ENCODE results near the gene SCARF2. TPM values are rescaled to one million over a fixed set of nuclear protein-coding genes. Genes with fewer than 3 reads are reported as not detected.
A peak's percentile ranks its signal among the peaks of the same experiment; 100 is the strongest.

Gene SCARF2
- total and polyA plus RNA-seq, 2 experiments from 2014 or later: 1.8 to 16.6 TPM

DNA sequence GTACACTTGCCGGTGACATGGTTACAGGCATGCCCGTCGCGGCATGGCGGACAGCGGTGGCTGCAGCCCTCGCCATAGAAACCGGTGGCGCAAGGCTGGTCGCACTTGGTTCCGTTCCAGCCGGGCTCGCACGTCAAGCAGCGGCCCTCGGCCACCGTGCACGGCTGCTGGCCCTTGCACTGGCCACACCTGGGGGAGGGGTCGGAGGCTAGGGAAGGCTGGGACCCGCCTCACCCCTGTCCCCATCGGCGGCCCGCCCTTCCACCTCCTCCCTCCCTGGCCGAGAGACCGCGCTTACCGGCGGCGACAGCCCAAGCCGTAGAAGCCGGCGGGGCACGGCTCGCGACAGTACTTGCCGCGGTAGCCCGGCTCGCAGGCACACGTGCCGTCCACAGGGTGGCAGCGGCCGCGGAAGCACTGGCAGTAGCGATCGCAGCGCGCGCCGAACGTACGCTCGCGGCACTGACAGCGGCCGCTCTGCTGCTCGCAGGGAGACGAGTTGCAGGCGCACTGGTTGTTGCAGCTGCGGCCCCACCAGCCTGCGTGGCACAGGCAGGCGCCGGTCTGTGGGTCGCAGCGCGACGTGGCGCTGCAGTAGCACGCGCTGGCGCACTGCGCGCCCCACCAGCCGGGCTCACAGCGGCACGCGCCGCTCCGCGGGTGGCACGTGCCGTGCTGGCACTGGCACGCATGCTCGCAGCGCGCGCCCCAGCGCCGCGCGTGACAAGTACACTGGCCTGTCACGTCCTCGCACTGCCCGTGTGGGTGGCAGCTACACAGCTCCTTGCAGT is 6.7 kb downstream of the SCARF2 start:
- TF ChIP-seq, protein P1, sequence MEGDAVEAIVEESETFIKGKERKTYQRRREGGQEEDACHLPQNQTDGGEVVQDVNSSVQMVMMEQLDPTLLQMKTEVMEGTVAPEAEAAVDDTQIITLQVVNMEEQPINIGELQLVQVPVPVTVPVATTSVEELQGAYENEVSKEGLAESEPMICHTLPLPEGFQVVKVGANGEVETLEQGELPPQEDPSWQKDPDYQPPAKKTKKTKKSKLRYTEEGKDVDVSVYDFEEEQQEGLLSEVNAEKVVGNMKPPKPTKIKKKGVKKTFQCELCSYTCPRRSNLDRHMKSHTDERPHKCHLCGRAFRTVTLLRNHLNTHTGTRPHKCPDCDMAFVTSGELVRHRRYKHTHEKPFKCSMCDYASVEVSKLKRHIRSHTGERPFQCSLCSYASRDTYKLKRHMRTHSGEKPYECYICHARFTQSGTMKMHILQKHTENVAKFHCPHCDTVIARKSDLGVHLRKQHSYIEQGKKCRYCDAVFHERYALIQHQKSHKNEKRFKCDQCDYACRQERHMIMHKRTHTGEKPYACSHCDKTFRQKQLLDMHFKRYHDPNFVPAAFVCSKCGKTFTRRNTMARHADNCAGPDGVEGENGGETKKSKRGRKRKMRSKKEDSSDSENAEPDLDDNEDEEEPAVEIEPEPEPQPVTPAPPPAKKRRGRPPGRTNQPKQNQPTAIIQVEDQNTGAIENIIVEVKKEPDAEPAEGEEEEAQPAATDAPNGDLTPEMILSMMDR (conservative IDR thresholded peaks at IDR 0.05; ENCODE audit: low read depth in 2 of 2): peak; percentile 18 to 32; a peak in 3 of 4 replicates
- TF ChIP-seq, protein P2, sequence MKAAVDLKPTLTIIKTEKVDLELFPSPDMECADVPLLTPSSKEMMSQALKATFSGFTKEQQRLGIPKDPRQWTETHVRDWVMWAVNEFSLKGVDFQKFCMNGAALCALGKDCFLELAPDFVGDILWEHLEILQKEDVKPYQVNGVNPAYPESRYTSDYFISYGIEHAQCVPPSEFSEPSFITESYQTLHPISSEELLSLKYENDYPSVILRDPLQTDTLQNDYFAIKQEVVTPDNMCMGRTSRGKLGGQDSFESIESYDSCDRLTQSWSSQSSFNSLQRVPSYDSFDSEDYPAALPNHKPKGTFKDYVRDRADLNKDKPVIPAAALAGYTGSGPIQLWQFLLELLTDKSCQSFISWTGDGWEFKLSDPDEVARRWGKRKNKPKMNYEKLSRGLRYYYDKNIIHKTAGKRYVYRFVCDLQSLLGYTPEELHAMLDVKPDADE (IDR thresholded peaks at IDR 0.05): no peak
- Histone ChIP-seq H3K27me3 (ENCODE audit: insufficient read depth) (peaks cover 98% of the 10 kb centered on the region), H3F3A (replicated peaks; ENCODE audit: low read depth) (0 out of 2 replicates have a peak, but pooled peaks cover 10% of the 10 kb centered on the region), H3K79me2 (replicated peaks; ENCODE audit: insufficient read depth) (peaks cover 8% of the 10 kb centered on the region), H4K20me1 (replicated peaks; ENCODE audit: insufficient read depth) (peaks cover 14% of the 10 kb centered on the region; the same call in 1 of the 2 replicates), H3K4me1 (ENCODE audit: insufficient read depth) (peaks cover 4% of the 10 kb centered on the region; the same call in 1 of the 2 replicates), H3K9me2 (ENCODE audit: insufficient read depth) (no peaks in the 10 kb centered on the region), H3K4me2 (peak overlapping the region; percentile 74), H3K27ac (ENCODE audit: low read depth) (no peak overlapping the region), H3K36me3 (ENCODE audit: insufficient read depth) (no peaks in the 10 kb centered on the region), H2AFZ (no peak overlapping the region), H3K4me3 (peak overlapping the region; percentile 48)
- Mint-ChIP-seq H3K4me3 (peak overlapping the region; percentile 61), H3K36me3 (ENCODE audit: low read depth) (peaks cover 7% of the 10 kb centered on the region; the same call in 2 of the 3 replicates), H3K9me3 (no peaks in the 10 kb centered on the region; the same call in none of the 3 replicates), H3K27ac (no peak overlapping the region), H3K27me3 (ENCODE audit: insufficient read depth, low read depth, poor library complexity) (peaks cover 93% of the 10 kb centered on the region), H3K4me1 (peaks cover 4% of the 10 kb centered on the region)
- ATAC-seq (peak; percentile 52), DNase-seq (ENCODE audit: low spot score) (peak; percentile 87)

DNA sequence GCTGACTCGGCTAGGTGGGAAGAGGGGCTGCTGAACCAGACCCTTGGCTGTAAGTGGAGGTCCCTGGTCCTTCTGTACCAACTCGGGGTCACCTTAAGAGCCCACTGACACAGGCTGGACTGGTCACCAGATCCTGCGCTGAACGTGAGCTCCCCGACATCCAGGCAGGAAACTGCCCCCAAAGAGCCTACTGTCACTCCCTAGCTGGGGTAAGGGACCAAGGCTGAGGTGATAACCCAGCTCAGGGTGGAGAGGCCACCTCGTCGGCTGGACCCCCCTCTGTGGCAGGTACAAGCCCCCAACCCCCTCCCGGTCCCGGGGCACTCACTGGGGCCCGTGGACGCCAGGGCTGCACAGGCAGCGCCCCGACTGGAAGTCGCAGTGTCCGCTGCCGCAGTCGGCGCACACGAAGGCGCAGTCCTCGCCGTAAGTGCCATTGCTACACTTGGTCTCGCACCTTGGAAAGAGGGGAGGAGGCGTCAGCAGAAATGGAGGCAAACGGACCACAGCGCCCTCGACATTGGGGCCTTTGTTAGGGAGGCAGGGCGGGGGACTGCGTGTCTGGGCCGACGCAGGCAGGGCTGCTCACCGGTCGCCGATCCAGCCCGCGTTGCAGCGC is 7.4 kb downstream of the SCARF2 start:
- ATAC-seq: peak; percentile 9
- H3K4me3 ChIP-seq: peak overlapping the region; percentile 48
- H3F3A ChIP-seq (replicated peaks; ENCODE audit: low read depth): 0 out of 2 replicates have a peak, but pooled peaks cover 10% of the 10 kb centered on the region
- no peak overlapping the region for H3K27ac Mint-ChIP-seq
- peaks cover 4% of the 10 kb centered on the region; the same call in 2 of the 3 replicates for H3K36me3 Mint-ChIP-seq (ENCODE audit: low read depth)
- H3K27me3 ChIP-seq (ENCODE audit: insufficient read depth): peaks cover 94% of the 10 kb centered on the region
- peaks cover 14% of the 10 kb centered on the region; the same call in 1 of the 2 replicates for H4K20me1 ChIP-seq (replicated peaks; ENCODE audit: insufficient read depth)
- no peak overlapping the region for H3K27ac ChIP-seq (ENCODE audit: low read depth)
- no peaks in the 10 kb centered on the region; the same call in none of the 3 replicates for H3K9me3 Mint-ChIP-seq
- H3K27me3 Mint-ChIP-seq (ENCODE audit: insufficient read depth, low read depth, poor library complexity): peaks cover 87% of the 10 kb centered on the region
- peaks cover 4% of the 10 kb centered on the region; the same call in 1 of the 2 replicates for H3K4me1 ChIP-seq (ENCODE audit: insufficient read depth)
- no peaks in the 10 kb centered on the region for H3K36me3 ChIP-seq (ENCODE audit: insufficient read depth)
- H3K4me1 Mint-ChIP-seq: peaks cover 4% of the 10 kb centered on the region
- H2AFZ ChIP-seq: no peak overlapping the region
- peak overlapping the region; percentile 74 for H3K4me2 ChIP-seq
- no peaks in the 10 kb centered on the region for H3K9me2 ChIP-seq (ENCODE audit: insufficient read depth)
- no peak for DNase-seq (ENCODE audit: low spot score)
- peak overlapping the region; percentile 61 for H3K4me3 Mint-ChIP-seq
- peaks cover 1% of the 10 kb centered on the region for H3K79me2 ChIP-seq (replicated peaks; ENCODE audit: insufficient read depth)
- no peak for TF ChIP-seq ZNF114 (CRISPR knock-in tag; IDR thresholded peaks at IDR 0.05)
- no peak for TF ChIP-seq ZNF331 (CRISPR knock-in tag; IDR thresholded peaks at IDR 0.05; ENCODE audit: low read depth)
- TF ChIP-seq, protein P3, sequence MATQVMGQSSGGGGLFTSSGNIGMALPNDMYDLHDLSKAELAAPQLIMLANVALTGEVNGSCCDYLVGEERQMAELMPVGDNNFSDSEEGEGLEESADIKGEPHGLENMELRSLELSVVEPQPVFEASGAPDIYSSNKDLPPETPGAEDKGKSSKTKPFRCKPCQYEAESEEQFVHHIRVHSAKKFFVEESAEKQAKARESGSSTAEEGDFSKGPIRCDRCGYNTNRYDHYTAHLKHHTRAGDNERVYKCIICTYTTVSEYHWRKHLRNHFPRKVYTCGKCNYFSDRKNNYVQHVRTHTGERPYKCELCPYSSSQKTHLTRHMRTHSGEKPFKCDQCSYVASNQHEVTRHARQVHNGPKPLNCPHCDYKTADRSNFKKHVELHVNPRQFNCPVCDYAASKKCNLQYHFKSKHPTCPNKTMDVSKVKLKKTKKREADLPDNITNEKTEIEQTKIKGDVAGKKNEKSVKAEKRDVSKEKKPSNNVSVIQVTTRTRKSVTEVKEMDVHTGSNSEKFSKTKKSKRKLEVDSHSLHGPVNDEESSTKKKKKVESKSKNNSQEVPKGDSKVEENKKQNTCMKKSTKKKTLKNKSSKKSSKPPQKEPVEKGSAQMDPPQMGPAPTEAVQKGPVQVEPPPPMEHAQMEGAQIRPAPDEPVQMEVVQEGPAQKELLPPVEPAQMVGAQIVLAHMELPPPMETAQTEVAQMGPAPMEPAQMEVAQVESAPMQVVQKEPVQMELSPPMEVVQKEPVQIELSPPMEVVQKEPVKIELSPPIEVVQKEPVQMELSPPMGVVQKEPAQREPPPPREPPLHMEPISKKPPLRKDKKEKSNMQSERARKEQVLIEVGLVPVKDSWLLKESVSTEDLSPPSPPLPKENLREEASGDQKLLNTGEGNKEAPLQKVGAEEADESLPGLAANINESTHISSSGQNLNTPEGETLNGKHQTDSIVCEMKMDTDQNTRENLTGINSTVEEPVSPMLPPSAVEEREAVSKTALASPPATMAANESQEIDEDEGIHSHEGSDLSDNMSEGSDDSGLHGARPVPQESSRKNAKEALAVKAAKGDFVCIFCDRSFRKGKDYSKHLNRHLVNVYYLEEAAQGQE (IDR thresholded peaks at IDR 0.05; ENCODE audit: unreplicated experiment): no peak
- no peak for TF ChIP-seq CREB1 (CRISPR knock-in tag; IDR thresholded peaks at IDR 0.05; ENCODE audit: low read depth)
- no peak for TF ChIP-seq EZH2 (IDR thresholded peaks at IDR 0.05; ENCODE audit: low read depth, unreplicated experiment)

All from GM23338 (cell line).